GM18517 (cell line): ENCODE results near the gene CEMIP2.
"Not testable (repeated sequence)": the region's sequence is repeated elsewhere in the genome, so short reads cannot be mapped to it uniquely, and the experiment has no call there.

ENCODE experiments used
- ATAC-seq: cut with Tn5 transposase; IDR thresholded peaks from one replicate; pipeline ENCODE4 v1.9.1; 2021; ENCODE audit warnings: mild to moderate bottlenecking, moderate library complexity; ENCODE audit not compliant: unreplicated experiment

Gene CEMIP2

DNA sequence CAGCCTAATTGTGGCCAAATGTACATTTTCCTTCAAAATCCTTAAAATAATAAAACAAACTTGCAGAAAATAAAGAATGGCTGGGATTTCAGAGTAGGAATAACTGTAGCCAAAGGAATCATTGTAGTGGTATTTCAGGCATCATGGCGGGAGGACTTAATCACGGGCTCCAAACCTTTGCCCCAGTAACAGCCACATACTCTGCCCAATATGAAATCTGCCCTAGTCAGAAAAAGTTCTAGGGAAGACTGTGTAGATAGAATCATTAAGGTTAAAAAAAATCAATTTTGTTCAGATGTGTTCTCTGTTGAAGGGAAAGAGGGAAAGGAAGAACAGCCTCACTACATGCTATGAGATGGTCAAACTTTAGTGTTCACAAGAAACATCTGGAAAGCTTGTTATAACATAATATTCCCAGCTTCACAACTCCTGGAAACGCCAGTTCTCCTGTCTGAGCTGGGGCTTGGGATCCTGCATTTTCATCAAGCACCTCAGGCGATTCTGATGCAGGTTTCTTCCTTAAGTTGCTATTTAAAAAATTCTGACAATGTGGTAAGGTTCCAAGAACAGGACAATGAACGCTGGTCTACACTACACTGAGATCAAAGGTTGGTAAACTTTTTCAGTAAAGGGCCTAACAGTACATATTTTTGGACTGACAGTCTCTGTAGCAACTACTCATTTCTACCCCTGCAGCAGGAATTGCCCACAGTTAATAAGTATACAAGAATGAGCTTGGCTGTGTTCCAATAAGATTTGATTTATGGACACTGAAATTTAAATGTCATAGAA, 87.9 kb downstream of the CEMIP2 start:
- ATAC-seq = no peak

DNA sequence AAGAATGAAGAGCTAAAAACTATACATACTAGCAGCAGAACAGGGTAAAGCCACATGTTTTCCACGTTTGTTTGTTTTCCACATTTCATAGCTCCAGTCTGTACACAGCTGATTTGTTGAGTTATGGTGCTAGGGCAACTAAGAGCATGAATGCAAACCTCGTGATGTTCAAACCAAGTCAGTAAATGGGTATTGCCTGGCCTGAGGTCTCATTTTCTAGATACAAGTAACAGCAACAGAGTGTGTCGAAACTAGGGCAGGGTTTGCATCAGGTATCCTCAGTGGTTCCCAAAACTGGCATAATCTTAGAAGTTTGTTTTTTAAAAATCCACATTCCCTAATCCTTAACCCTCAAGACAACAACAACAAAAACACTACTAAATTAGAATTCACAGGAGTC, 89.3 kb downstream of the CEMIP2 start:
- no peak for ATAC-seq

DNA sequence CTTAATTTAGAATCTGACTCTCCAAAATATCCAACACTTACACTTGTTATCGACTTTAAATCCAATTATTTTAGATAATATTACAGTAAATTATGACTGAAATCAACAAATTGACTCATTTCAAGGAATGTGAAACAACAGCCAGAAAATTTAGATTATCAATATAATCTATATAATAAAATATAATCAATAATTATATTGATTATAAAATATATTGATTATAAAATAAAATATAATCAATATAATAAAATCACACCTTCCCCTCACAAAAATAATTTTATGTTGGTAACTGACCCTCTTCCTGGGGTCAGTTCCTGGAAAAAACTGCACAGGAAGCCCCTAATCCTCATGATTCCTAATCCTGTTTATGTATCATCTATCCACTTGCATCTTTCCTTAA, 91.1 kb downstream of the CEMIP2 start:
- ATAC-seq = no peak

DNA sequence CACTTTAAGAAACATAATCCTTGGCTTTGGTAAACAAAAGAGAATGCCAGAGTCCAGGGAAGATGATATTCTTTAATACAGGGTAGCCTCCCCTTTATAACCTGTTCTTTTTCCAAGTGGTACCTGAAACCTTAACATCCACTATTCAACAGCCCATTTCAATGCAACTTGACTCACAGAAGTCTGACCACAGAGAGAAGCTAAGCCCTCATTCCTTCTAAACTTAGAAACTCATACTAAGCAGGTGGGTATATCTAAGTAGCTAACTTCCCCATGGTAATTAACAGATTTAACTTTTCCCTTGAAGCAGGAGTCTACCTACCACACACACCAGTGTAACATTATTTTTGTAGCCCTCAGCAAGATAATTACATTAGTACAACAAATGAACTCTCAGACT, 91.9 kb downstream of the CEMIP2 start:
- no peak for ATAC-seq

DNA sequence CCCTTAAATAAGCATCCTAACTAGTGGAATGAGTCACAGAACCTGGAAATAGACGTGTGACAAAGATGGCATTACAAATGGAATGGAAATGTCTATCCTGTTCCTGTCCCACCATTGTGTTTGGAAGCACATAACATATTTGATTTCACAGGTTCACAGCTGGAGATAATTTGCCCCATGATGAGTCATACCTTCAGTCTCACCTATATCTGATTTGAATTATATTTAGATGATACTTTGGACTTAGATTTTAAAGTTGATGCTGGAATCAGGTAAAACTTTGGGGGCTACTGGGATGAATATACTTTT, 92.5 kb downstream of the CEMIP2 start:
- ATAC-seq = no peak

DNA sequence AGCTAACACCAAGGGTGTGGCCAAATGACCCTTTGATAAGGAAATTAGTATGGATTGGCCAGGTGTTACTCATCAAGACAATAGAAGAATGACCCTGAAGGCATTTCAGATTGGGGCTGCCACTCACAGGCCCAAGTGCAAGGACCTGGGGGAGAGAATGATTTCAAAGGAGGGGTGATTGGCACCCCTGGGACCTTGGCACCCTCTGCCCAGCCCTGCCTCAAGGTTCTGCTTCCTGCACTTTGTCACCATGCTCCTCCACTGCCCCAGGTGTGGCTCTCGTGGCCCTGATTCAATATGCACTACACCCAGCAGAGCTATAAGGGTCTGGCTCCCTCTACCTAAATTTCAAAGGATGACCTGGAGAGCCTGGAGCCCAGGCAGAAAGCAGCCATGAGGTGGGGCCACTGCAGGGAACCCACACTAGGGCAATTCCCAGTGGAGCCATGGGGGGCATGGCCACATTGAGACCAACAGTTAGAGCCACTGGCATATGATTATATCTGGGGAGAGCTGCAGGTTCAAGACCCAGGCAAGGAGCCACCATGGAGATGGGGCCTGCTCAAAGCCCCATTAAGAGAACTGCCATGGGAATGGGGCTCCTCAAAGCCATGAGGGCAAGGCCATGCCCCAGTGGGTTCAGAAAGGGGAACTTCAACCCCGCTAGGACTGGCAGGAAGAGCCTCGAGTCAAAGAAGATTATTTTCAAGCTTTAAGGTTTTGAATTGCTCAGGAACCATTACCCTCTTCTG, 93.0 kb downstream of the CEMIP2 start:
- ATAC-seq = no peak

DNA sequence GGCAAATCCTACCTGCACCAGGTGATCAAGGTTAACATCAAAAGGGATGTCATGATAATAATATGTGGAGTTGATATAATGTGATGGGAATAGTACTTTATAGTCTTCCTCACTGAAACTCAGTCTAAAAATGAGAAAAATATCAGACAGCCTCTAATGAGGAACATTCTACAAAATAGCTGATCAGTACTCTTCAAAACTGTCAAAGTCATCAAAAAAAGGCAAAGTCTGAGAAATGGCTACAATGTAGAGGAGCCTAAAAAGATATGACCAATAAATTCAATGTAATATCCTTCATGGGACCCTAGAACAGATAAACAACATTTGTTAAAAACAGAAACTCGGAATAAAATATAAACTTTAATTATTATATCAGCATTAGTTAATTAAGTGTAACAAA, 95.7 kb downstream of the CEMIP2 start:
- no peak for ATAC-seq

DNA sequence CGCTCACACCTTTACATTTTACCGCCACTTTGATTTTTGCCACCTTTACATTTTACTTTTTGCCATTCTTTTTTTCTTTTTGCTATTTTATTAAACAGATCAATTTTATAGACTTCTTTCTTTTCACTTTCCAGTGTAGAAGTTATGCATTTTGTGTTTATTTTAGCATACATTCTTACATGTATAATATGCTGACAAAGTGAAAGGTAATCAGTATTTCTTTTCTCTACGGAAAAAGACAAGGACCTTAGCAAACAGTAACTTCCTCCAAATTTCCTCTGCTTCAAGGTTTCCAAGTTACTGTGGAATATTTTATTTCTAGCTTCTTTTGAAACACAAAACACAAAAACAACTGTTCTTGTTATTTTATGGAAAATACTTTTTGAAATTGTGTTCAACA, 97.0 kb downstream of the CEMIP2 start:
- ATAC-seq = no peak

DNA sequence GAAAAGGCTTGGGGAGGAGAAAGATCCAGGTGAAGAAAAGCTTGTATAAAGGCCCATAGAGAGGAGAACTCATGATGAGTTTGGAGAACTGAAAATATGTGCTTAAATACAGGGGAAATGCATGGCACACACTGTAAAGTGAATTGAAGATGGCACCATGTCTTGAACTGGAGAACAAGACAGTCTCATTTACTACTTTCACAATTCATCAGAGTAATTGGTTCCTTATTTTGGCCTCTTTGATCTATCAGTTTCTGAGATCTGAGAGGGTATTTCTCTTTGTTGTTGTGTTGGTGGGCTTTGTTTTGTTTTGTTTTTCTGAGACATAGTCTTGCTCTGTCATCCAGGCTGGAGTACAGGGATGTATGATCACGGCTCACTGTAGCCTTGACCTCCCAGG, 98.2 kb downstream of the CEMIP2 start:
- ATAC-seq = no peak

DNA sequence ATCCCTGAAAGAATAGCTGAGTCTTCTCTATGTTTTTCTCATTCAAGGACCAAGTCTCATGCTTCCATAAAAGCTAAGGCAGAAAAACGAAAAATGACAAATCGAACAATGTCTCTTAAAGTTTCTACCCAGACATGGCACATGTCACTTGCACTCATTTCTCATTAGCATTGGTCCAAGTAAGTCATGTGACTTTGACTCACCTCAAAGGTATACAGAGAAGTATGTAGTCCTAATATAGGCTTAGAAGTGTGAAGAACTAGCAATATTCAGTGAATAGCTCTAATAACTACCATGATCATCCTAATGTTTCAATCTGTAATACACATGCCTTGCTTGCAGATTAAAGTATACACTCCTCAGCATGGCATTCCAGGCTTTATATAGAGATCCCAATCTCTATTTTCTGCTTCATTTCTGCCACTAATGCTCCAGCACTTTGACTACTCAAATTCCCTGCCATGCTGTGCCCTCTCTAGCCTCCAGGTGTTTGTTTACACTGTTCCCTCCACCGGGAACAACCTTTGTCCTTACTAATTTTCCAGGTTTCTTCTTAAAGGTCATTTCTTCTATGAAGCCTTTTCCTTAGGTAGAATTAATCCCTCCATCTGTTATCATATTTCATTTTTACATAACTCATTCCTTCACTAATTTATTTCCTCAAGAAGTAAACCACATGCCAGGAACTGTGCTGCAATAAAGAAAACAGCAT, 98.9 kb downstream of the CEMIP2 start:
- ATAC-seq = no peak

DNA sequence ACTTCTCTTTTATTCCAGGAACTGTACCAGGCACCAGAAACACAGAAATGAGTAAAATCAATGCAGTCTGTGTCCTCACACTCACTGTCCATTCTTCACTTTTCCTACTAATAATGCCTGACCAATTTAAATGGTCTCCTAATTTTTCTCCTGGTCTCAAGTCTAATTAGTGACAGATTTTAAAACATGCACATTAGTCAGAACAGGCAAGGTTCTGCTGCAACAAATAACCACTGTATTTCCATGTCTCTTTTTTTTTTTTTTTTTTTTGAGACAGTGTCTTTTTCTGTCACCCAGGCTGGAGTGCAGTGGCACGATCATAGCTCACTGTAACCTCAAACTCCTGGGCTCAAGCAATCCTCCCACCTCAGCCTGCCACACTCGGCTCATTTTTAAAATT, 99.6 kb downstream of the CEMIP2 start:
- ATAC-seq = no peak

DNA sequence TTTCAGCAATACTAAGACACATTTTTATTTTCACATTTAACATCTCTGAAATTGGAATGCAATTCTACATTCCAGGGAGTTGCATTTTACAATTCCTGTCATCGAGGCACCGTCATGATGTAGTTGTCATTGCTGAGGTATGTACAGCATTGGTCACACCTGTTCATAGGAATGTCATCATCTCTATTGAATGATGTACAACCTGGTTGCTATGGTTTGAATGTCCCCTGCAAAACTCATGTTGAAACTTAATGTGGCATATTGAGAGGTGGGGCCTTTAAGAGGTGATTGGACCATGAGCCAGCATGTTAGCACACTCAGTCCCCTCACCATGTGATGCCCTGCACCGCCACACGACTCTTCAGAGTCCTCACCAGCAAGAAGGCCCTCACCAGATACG, 103.1 kb downstream of the CEMIP2 start:
- no peak for ATAC-seq

DNA sequence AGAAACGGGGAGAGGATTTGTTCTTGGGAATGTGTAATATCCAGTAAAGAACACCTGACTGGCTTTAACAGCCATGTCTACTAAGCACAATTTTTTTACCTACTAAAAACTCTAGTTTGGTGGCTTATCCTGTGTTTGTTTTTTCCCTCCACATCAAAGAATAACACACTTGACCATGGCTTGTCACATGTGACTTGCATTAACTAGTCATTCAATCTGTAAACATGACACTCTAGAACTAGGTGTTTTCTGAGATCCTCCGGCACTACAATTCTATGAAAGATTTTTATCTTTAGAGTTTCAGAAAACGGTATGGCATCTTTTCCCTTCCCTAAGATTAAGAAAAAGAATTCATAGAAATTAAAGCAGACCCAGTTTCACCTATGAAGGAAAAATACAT, 103.7 kb downstream of the CEMIP2 start:
- ATAC-seq = no peak

DNA sequence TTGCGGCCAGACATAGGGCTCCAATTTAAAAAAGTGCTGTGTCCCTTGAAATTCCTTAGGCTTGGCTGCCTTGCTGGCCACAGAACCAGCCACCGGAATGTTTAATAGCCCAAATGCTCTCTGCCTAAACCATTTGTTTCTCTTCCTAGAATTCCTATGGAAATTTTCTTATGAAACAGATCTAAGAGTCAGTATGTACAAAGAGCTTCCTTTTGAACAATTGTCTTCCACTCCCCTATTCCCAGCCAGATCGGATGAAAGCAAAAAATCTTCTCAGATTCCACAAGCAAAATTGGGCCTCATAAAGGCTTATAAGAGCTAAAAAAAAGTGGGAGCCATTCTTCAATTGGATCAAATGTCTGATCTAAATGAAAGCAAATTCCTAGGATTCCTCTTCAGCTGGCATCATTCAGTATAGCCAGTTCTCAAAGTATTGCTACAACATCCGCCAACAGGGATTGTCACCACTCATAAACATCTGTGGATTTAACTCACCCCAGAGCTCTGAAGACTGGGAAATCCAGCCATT, 104.3 kb downstream of the CEMIP2 start:
- no peak for ATAC-seq

DNA sequence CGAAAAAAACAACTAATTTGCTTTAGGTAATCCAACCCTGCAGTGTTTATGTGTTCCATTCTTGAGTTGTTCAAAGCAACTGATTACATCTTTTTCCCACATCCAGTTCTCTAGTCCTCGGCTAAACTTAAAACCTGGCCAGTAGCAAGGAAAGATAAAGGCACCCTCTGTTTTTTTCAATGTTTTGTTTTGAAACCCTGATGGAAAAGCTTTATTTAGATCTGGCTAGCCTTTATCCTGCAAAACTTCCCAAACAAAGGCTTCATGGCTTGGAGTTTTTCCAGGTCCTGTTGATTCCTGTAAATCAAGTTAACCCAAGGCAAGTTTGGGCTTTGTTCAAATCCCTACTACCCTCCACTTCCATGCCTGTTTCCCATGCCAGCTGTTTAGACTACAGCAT, 105.1 kb downstream of the CEMIP2 start:
- no peak for ATAC-seq

DNA sequence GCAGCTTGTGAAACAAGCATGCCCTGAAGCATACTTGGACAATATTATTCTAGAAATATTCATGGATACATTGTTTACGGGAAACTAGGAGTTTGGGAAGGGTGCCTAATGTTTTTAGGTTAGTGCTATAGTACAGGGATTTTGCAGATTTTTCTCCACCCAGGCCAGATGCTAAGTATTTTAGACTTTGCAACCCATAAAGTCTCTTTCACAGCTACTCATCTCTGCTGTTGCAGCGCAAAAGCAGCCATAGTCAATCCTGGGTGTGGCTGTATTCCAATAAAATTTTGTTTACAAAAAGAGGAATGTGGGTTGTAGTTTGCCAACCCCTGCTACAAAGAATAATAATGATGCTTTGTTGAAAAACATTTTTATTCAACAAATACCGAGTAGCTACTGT, 106.2 kb downstream of the CEMIP2 start:
- ATAC-seq = no peak

DNA sequence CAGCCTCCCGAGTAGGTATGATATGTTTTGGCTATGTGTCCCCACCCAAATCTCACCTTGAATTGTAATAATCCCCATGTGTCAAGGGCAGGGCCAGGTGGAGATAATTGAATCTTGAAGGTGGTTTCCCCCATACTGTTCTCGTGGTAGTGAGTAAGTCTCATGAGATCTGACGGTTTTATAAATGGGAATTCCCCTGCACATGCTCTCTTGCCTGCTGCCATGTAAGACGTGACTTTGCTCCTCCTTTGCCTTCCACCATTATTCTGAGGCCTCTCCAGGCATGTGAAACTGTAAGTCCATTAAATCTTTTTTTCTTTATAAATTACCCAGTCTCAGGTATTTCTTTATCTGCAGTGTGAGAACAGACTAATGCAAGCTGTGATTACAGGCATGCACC, 111.0 kb downstream of the CEMIP2 start:
- ATAC-seq = not testable (repeated sequence)

DNA sequence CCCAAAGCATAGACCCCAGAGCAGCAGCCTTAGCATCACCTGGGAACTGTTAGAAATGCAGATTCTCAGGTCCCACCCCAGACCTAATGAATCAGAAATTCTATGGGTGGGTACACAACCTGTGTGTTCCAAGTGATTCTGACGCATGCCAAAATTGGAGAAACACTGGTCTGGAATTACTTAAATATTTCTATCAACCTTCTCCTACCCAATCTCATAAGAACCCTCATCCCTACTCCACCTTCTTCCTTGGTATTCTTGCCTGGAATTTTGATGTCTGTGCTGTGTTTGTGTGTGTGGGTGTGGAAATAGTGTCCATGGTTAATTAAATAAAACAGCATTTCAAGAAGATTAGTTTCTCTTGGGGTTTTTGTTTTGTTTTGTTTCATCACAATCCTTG, 111.8 kb downstream of the CEMIP2 start:
- ATAC-seq = no peak

DNA sequence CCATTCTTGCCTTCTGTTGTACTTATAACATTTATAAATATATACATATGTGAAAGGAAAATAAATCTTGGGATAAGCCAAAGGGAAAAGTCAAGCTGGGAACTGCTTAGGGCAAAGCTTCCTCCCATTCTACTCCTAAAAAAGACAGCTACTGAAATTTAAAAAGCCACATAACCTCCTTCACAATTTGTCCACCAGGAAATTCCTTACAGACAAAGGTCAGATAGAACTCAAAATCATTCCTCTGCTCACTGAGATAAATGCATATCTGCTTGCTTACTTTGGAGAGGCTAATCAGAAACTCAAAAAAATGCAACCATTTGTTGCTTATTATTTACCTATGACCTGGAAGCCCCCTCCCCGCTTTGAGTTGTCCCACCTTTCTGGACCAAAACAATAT, 112.5 kb downstream of the CEMIP2 start:
- no peak for ATAC-seq

DNA sequence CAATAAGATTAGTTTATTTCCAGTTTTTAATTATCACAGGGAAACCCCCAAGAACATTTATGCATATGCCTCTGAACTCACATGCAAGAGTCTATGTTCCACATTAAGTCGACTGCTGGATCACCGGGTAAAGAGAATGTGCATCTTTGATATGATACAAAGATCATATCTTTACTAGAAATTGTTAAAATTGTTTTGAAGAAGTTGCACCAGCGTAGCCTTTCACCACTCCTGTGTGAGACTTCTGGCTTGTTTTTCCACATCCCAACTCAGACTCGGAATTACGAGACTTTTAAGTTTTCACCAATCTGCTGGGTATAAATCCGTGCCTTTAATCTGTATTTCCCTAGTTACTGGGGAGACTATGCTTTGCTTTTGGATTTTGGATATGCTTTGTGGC, 113.2 kb downstream of the CEMIP2 start:
- no peak for ATAC-seq

DNA sequence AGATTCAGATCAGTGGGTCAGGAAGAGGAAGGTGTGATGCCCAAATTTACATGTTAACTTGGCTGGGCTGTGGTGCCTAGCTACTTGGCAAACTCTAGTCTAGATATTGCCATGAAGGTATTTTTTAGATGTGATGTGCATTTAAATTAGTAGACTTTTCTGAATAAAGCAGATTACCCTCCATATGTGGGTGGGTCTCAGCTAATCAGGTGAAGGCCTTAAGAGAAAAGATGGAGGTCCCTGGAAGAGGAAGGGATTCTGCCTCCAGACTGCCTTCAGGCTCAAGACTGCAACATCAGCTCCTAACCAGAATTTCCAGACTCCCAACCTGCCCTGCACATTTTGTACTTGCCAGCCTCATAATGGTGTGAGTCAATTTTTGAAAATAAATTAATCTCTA, 115.8 kb downstream of the CEMIP2 start:
- ATAC-seq = no peak

DNA sequence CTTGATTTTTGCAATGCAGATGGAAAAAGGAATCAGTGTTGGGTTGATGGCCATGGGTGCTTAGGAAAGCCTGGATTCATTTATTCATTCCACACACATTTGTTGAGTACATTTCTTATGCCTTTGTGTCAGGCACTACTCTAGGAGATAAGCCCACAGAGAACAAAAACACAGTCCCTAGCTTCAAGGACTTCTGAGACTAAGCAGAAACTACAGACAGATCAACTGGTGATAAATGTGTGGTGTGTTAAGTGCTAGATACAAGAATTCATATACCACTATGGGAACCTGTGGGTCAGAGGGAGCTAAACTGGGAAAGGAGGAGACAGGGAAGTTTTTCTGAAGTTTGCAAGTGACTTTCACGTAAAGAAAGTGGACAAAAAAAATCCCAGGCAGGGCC, 119.9 kb downstream of the CEMIP2 start:
- no peak for ATAC-seq
